ENCODE measurements around the gene TBX3. TPM values are rescaled to one million over a fixed set of nuclear protein-coding genes. Genes with fewer than 3 reads are reported as not detected.

The TBX3 gene
- total RNA-seq, 2 donors from 2014 or later: 0.81 to 3.5 TPM

- ATAC-seq (ENCODE audit: insufficient number of reproducible peaks, low FRiP score, low read depth) (no peak), DNase-seq (ENCODE audit: low spot score) (no peak)
- H3K27me3 ChIP-seq (replicated peaks; ENCODE audit: insufficient read depth): peaks cover 8% of the 10 kb centered on the region
- no peaks in the 10 kb centered on the region for H3K4me1 ChIP-seq (ENCODE audit: control insufficient read depth in 1 of 2, low read depth in 2 of 2)
- no peak overlapping the region for H3K27ac ChIP-seq
- no peak for TF ChIP-seq CTCF (IDR thresholded peaks at IDR 0.05)
- no peaks in the 10 kb centered on the region for H3K9me3 ChIP-seq
- H3K36me3 ChIP-seq: no peaks in the 10 kb centered on the region
- no peak overlapping the region for H3K4me3 ChIP-seq
Observed at GRCh38 chr12:114704096-114704495, 20.1 kb upstream of the TBX3 start.

- no peak for TF ChIP-seq CTCF (IDR thresholded peaks at IDR 0.05)
Observed at GRCh38 chr12:114703060-114703493, 19.1 kb upstream of the TBX3 start.

DNA sequence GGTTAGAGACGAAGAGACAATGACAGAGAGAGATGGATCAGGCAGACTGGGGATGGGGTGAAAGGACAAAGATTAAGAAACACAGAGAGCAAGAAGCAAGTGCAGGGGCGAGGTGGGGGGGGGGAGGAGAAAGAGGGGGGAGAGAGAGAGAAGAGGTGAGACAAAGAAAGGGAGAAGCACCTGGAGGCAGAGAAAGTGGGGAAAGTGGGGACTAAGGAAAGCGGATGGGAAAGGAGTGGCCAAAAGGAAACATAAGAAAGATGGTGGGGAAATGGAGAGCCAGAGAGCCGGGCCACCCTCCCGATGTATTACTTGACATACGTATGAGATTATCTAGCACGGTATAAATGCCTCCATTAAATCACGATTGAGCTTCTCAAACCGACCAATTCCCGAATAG is 18.5 kb upstream of the TBX3 start:
- no peak for TF ChIP-seq CTCF (IDR thresholded peaks at IDR 0.05)
- no peaks in the 10 kb centered on the region for H3K36me3 ChIP-seq
- H3K9me3 ChIP-seq: no peaks in the 10 kb centered on the region
- H3K27me3 ChIP-seq (replicated peaks; ENCODE audit: insufficient read depth): peaks cover 15% of the 10 kb centered on the region
- H3K4me1 ChIP-seq (ENCODE audit: control insufficient read depth in 1 of 2, low read depth in 2 of 2): peaks cover 0 to 9% of the 10 kb centered on the region in 2 donors
- no peak for DNase-seq (ENCODE audit: low spot score)
- H3K27ac ChIP-seq: no peak overlapping the region
- no peak for ATAC-seq (ENCODE audit: insufficient number of reproducible peaks, low FRiP score, low read depth)
- no peak overlapping the region for H3K4me3 ChIP-seq

More at GRCh38 chr12:114703060-114703493, 19.1 kb upstream of the TBX3 start:
- Histone ChIP-seq H3K4me3 (no peak overlapping the region), H3K9me3 (no peaks in the 10 kb centered on the region), H3K36me3 (no peaks in the 10 kb centered on the region), H3K27me3 (replicated peaks; ENCODE audit: insufficient read depth) (peaks cover 13% of the 10 kb centered on the region), H3K4me1 (ENCODE audit: control insufficient read depth in 1 of 2, low read depth in 2 of 2) (peaks cover 0 to 2% of the 10 kb centered on the region in 2 donors), H3K27ac (no peak overlapping the region)
- DNase-seq (ENCODE audit: low spot score) (no peak), ATAC-seq (ENCODE audit: insufficient number of reproducible peaks, low FRiP score, low read depth) (no peak)

GRCh38 chr12:114701553-114701952 is 17.6 kb upstream of the TBX3 start:
- peaks cover 20% of the 10 kb centered on the region for H3K27me3 ChIP-seq (replicated peaks; ENCODE audit: insufficient read depth)

GRCh38 chr12:114701104-114701414 is 17.1 kb upstream of the TBX3 start:
- no peak for DNase-seq (ENCODE audit: low spot score)
- no peak for ATAC-seq (ENCODE audit: insufficient number of reproducible peaks, low FRiP score, low read depth)
- peaks cover 20% of the 10 kb centered on the region for H3K27me3 ChIP-seq (replicated peaks; ENCODE audit: insufficient read depth)
- no peak overlapping the region for H3K4me3 ChIP-seq
- H3K4me1 ChIP-seq (ENCODE audit: control insufficient read depth in 1 of 2, low read depth in 2 of 2): peaks cover 0 to 9% of the 10 kb centered on the region in 2 donors
- H3K27ac ChIP-seq: no peak overlapping the region
- no peaks in the 10 kb centered on the region for H3K36me3 ChIP-seq
- TF ChIP-seq CTCF (IDR thresholded peaks at IDR 0.05): no peak
- H3K9me3 ChIP-seq: no peaks in the 10 kb centered on the region

More at GRCh38 chr12:114701553-114701952, 17.6 kb upstream of the TBX3 start:
- ATAC-seq (ENCODE audit: insufficient number of reproducible peaks, low FRiP score, low read depth) (no peak), DNase-seq (ENCODE audit: low spot score) (no peak)
- Histone ChIP-seq H3K27ac (no peak overlapping the region), H3K36me3 (no peaks in the 10 kb centered on the region), H3K9me3 (no peaks in the 10 kb centered on the region), H3K4me3 (no peak overlapping the region), H3K4me1 (ENCODE audit: control insufficient read depth in 1 of 2, low read depth in 2 of 2) (peaks cover 0 to 9% of the 10 kb centered on the region in 2 donors)
- TF ChIP-seq CTCF (IDR thresholded peaks at IDR 0.05): no peak

Measured in thoracic aorta (tissue), 2 donors.